Measurements from ENCODE around the gene MDN1. TPM values are rescaled to one million over a fixed set of nuclear protein-coding genes. Genes with fewer than 3 reads are reported as not detected.

The MDN1 gene
- total and polyA plus RNA-seq, 2 donors (not counting 1 experiment from before 2014, with no cell fraction given) = 16.5 to 59.5 TPM

GRCh38 chr6:89782222-89782621, 37.4 kb downstream of the MDN1 start:
- ATAC-seq (ENCODE audit: low read depth) (no peak), DNase-seq (no peak)
- Histone ChIP-seq H2AFZ (ENCODE audit: insufficient read depth, low read depth, low read length, poor library complexity, severe bottlenecking) (no peak overlapping the region), H3K36me3 (replicated peaks in 1 of 2; ENCODE audit: control extremely low read depth in 1 of 2, control insufficient read depth in 1 of 2, extremely low read depth in 1 of 2, insufficient read depth in 2 of 2, low read length in 1 of 2) (peaks cover 11 to 73% of the 10 kb centered on the region in 2 experiments), H3K27ac (ENCODE audit: low read length in 2 of 2) (no peak overlapping the region), H3K4me1 (ENCODE audit: control insufficient read depth in 2 of 2, insufficient read depth in 2 of 2, low read length in 2 of 2) (no peaks in the 10 kb centered on the region), H3K9ac (ENCODE audit: low read length) (no peak overlapping the region), H3K4me2 (replicated peaks; ENCODE audit: low read depth, low read length, poor library complexity, severe bottlenecking) (no peak overlapping the region), H3K27me3 (replicated peaks in 1 of 4; ENCODE audit: control extremely low read depth in 1 of 4, control insufficient read depth in 3 of 4, insufficient read depth in 4 of 4, low read length in 3 of 4) (no peaks in the 10 kb centered on the region), H3K4me3 (ENCODE audit: control extremely low read depth in 1 of 5, extremely low read depth in 1 of 5, insufficient read depth in 1 of 5, low read depth in 2 of 5, low read length in 4 of 5) (no peak overlapping the region), H4K20me1 (ENCODE audit: control insufficient read depth, insufficient read depth, low read length, poor library complexity, severe bottlenecking) (no peaks in the 10 kb centered on the region), H3K9me3 (ENCODE audit: control extremely low read depth in 1 of 3, control insufficient read depth in 2 of 3, insufficient read depth in 1 of 3, low read length in 2 of 3) (peaks cover 0 to 10% (median 0%) of the 10 kb centered on the region in 3 donors), H3K79me2 (ENCODE audit: control insufficient read depth, insufficient read depth, low read length) (no peaks in the 10 kb centered on the region)
- ChIA-PET CTCF (no interaction called here), POLR2A (no interaction called here)
- Mint-ChIP-seq H3K27ac (no peak overlapping the region), H3K27me3 (no peaks in the 10 kb centered on the region), H3K4me1 (no peaks in the 10 kb centered on the region), H3K4me3 (no peak overlapping the region), H3K9me3 (ENCODE audit: insufficient read depth) (peaks cover 5% of the 10 kb centered on the region)
- intact Hi-C loops (cut with micrococcal nuclease) = no loop called here
- WGBS (ENCODE audit: insufficient coverage) = 100% methylated on average over 1 of the region's 1 CpG
- TF ChIP-seq EZH2 (IDR thresholded peaks at IDR 0.05; ENCODE audit: borderline replicate concordance, insufficient read depth, low read depth, low read length, poor library complexity, severe bottlenecking) (no peak), CTCF (IDR thresholded peaks at IDR 0.05) (no peak)

- WGBS (ENCODE audit: insufficient coverage) = no CpG with 5 or more reads among the region's 6 CpGs
Observed at GRCh38 chr6:89781070-89782034, 38.2 kb downstream of the MDN1 start.

More at GRCh38 chr6:89781070-89782034, 38.2 kb downstream of the MDN1 start:
- H3K27me3 Mint-ChIP-seq = no peaks in the 10 kb centered on the region
- H3K4me3 ChIP-seq (ENCODE audit: control extremely low read depth in 1 of 5, extremely low read depth in 1 of 5, insufficient read depth in 1 of 5, low read depth in 2 of 5, low read length in 4 of 5) = no peak overlapping the region
- POLR2A ChIA-PET = no interaction called here
- intact Hi-C loops (cut with micrococcal nuclease) = no loop called here
- no peak for DNase-seq
- no peak overlapping the region for H3K27ac Mint-ChIP-seq
- H3K9ac ChIP-seq (ENCODE audit: low read length) = no peak overlapping the region
- no peak overlapping the region for H2AFZ ChIP-seq (ENCODE audit: insufficient read depth, low read depth, low read length, poor library complexity, severe bottlenecking)
- no peaks in the 10 kb centered on the region for H4K20me1 ChIP-seq (ENCODE audit: control insufficient read depth, insufficient read depth, low read length, poor library complexity, severe bottlenecking)
- no peak overlapping the region for H3K27ac ChIP-seq (ENCODE audit: low read length in 2 of 2)
- H3K36me3 ChIP-seq (replicated peaks in 1 of 2; ENCODE audit: control extremely low read depth in 1 of 2, control insufficient read depth in 1 of 2, extremely low read depth in 1 of 2, insufficient read depth in 2 of 2, low read length in 1 of 2) = peaks cover 11 to 68% of the 10 kb centered on the region in 2 experiments
- peaks cover 5% of the 10 kb centered on the region for H3K9me3 Mint-ChIP-seq (ENCODE audit: insufficient read depth)
- H3K79me2 ChIP-seq (ENCODE audit: control insufficient read depth, insufficient read depth, low read length) = no peaks in the 10 kb centered on the region
- TF ChIP-seq CTCF (IDR thresholded peaks at IDR 0.05) = no peak
- TF ChIP-seq EZH2 (IDR thresholded peaks at IDR 0.05; ENCODE audit: borderline replicate concordance, insufficient read depth, low read depth, low read length, poor library complexity, severe bottlenecking) = no peak
- peaks cover 0 to 10% (median 0%) of the 10 kb centered on the region in 3 donors for H3K9me3 ChIP-seq (ENCODE audit: control extremely low read depth in 1 of 3, control insufficient read depth in 2 of 3, insufficient read depth in 1 of 3, low read length in 2 of 3)
- H3K27me3 ChIP-seq (replicated peaks in 1 of 4; ENCODE audit: control extremely low read depth in 1 of 4, control insufficient read depth in 3 of 4, insufficient read depth in 4 of 4, low read length in 3 of 4) = no peaks in the 10 kb centered on the region
- CTCF ChIA-PET = no interaction called here
- no peak overlapping the region for H3K4me3 Mint-ChIP-seq
- H3K4me1 ChIP-seq (ENCODE audit: control insufficient read depth in 2 of 2, insufficient read depth in 2 of 2, low read length in 2 of 2) = no peaks in the 10 kb centered on the region
- no peaks in the 10 kb centered on the region for H3K4me1 Mint-ChIP-seq
- no peak for ATAC-seq (ENCODE audit: low read depth)
- no peak overlapping the region for H3K4me2 ChIP-seq (replicated peaks; ENCODE audit: low read depth, low read length, poor library complexity, severe bottlenecking)
